HCT116 (cell line): Measurements from ENCODE around the gene TPRX1.

Experiments
- CTCF ChIP-seq, 3 experiments: fragments of 200-600 bp in 1 of 3; sonication (generic) in 1 of 3; IDR thresholded peaks in 2 of 3; conservative IDR thresholded peaks in 1 of 3; 2 replicates each; pipeline ENCODE4 v1.5.1; 2012 to 2017; ENCODE audit warnings: low read depth in 2 of 3, low read length in 2 of 3, antibody characterized with exemption in 1 of 3, borderline replicate concordance in 1 of 3, control low read depth in 1 of 3, mild to moderate bottlenecking in 1 of 3, mixed read lengths in 1 of 3, mixed run types in 1 of 3, moderate library complexity in 1 of 3; ENCODE audit not compliant: insufficient read depth in 1 of 3
- EGR1 ChIP-seq: IDR thresholded peaks from 2 replicates; pipeline ENCODE4 v1.6.1; 2012; ENCODE audit warnings: low read depth
- EZH2 ChIP-seq: fragments of 200-600 bp; sonication (generic); IDR thresholded peaks from 2 replicates; pipeline ENCODE4 v1.6.1; 2017; ENCODE audit warnings: antibody characterized with exemption, mixed run types
- EZH2phosphoT487 ChIP-seq: fragments of 200-600 bp; IDR thresholded peaks from 2 replicates; pipeline ENCODE4 v1.6.1; 2018; ENCODE audit warnings: antibody characterized with exemption, borderline replicate concordance
- POLR2AphosphoS5 ChIP-seq: IDR thresholded peaks from 2 replicates; pipeline ENCODE4 v1.6.1; 2011; ENCODE audit warnings: mild to moderate bottlenecking, low read depth, low read length, moderate library complexity
- SIN3A ChIP-seq: IDR thresholded peaks from 2 replicates; pipeline ENCODE4 v1.6.1; 2012; ENCODE audit warnings: low read depth
- ZBTB33 ChIP-seq: IDR thresholded peaks from 2 replicates; pipeline ENCODE4 v1.6.1; 2011; ENCODE audit warnings: mild to moderate bottlenecking, low read length, moderate library complexity; ENCODE audit not compliant: insufficient replicate concordance; ENCODE audit errors: extremely low read depth
- ZFX ChIP-seq: fragments of 450-650 bp; IDR thresholded peaks from 2 replicates; pipeline ENCODE4 v1.6.1; 2017
- ZNF274 ChIP-seq: fragments of 200-500 bp; sonication (Bioruptor generic); IDR thresholded peaks from 2 replicates; pipeline ENCODE4 v1.6.1; 2014; ENCODE audit warnings: mild to moderate bottlenecking, low read depth, low read length, inconsistent platforms

GRCh38 chr19:47781590-47782262 lies 22.6 kb downstream of the TPRX1 start:
- TF ChIP-seq CTCF (IDR thresholded peaks at IDR 0.05 in 2 of 3, conservative IDR thresholded peaks at IDR 0.05 in 1 of 3; ENCODE audit: borderline replicate concordance in 1 of 3, insufficient read depth in 1 of 3, low read depth in 2 of 3, low read length in 2 of 3) (no peak), ZNF274 (no peak), POLR2AphosphoS5 (no peak), SIN3A (no peak), EZH2phosphoT487 (no peak), EZH2 (no peak), EGR1 (no peak), ZBTB33 (no peak), ZFX (no peak)
